Measurements from ENCODE around the gene CFAP57. TPM values are rescaled to one million over a fixed set of nuclear protein-coding genes. Genes with fewer than 3 reads are reported as not detected.
A peak's percentile ranks its signal among the peaks of the same experiment; 100 is the strongest.

The CFAP57 gene
- total and polyA plus RNA-seq, 9 donors: 0.13 to 13.2 (median 0.71) TPM

DNA sequence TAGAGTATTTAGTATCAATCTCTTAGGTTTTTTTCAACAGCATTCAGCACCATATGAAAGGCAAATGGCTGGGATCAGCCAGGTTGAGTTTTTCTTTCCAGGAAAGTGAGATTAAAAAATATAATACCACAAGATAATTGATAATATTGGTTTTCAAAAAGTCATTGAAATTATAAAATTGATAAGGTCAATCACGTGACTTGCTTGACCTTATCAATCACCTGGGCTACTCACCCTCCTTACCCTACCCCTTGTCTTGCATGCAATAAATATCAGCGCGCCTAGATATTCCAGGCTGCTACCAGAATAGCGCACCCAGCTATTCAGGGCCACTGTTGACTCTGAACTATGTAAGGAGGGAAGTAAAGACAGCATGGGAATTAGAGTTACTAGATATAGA lies 31.5 kb upstream of the CFAP57 start:
- TF ChIP-seq EP300 (IDR thresholded peaks at IDR 0.05) (no peak), POLR2A (IDR thresholded peaks at IDR 0.05) (no peak)
- TF ChIP-seq, protein P1, sequence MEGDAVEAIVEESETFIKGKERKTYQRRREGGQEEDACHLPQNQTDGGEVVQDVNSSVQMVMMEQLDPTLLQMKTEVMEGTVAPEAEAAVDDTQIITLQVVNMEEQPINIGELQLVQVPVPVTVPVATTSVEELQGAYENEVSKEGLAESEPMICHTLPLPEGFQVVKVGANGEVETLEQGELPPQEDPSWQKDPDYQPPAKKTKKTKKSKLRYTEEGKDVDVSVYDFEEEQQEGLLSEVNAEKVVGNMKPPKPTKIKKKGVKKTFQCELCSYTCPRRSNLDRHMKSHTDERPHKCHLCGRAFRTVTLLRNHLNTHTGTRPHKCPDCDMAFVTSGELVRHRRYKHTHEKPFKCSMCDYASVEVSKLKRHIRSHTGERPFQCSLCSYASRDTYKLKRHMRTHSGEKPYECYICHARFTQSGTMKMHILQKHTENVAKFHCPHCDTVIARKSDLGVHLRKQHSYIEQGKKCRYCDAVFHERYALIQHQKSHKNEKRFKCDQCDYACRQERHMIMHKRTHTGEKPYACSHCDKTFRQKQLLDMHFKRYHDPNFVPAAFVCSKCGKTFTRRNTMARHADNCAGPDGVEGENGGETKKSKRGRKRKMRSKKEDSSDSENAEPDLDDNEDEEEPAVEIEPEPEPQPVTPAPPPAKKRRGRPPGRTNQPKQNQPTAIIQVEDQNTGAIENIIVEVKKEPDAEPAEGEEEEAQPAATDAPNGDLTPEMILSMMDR (IDR thresholded peaks at IDR 0.05): no peak
- intact Hi-C loops (cut with DNase I): no loop called here

DNA sequence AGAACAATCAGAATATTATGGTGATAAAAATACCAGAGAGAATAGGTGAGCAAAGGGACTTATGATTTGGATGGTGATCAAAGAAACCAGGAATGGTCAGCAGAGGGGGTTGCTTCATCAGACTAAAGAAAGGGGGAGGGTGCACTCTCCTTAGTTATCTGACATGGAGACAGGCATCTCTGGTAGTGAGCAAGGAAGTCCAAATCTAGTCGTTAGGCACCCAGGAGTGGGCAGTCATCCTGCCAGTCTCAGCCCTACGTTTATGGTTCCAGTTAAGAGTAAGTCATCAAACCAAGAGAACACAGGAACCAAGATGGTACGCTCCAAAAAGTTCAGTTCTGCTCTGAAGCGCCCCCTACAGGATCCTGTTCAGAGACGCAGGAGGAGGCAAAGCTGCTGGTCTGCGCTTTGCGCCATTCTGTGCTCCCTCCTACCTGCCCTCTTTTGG lies 28.7 kb upstream of the CFAP57 start:
- TF ChIP-seq POLR2A (IDR thresholded peaks at IDR 0.05) (no peak), EP300 (IDR thresholded peaks at IDR 0.05) (no peak)
- TF ChIP-seq, protein P1 (IDR thresholded peaks at IDR 0.05): no peak
- no peak overlapping the region for H3K4me3 ChIP-seq
- H3K27me3 ChIP-seq: no peaks in the 10 kb centered on the region
- no peaks in the 10 kb centered on the region for H3K9me3 ChIP-seq
- DNase-seq: no peak
- no peak overlapping the region for H3K27ac ChIP-seq
- intact Hi-C loops (cut with DNase I): no loop called here
- no peaks in the 10 kb centered on the region for H3K36me3 ChIP-seq
- peaks cover 5% of the 10 kb centered on the region for H3K4me1 ChIP-seq (ENCODE audit: insufficient read depth)
- 23 to 30% (median 26%) methylated on average over 7 of the region's 7 CpGs for WGBS, 3 donors

More for the DNA sequence above, 31.5 kb upstream of the CFAP57 start:
- H3K4me3 ChIP-seq: no peak overlapping the region
- no peak for DNase-seq
- H3K27me3 ChIP-seq: no peaks in the 10 kb centered on the region
- H3K36me3 ChIP-seq: no peaks in the 10 kb centered on the region
- H3K4me1 ChIP-seq (ENCODE audit: insufficient read depth): no peaks in the 10 kb centered on the region
- WGBS, 3 donors: 91 to 94% (median 93%) methylated on average over 4 of the region's 4 CpGs
- H3K9me3 ChIP-seq: no peaks in the 10 kb centered on the region
- no peak overlapping the region for H3K27ac ChIP-seq

DNA sequence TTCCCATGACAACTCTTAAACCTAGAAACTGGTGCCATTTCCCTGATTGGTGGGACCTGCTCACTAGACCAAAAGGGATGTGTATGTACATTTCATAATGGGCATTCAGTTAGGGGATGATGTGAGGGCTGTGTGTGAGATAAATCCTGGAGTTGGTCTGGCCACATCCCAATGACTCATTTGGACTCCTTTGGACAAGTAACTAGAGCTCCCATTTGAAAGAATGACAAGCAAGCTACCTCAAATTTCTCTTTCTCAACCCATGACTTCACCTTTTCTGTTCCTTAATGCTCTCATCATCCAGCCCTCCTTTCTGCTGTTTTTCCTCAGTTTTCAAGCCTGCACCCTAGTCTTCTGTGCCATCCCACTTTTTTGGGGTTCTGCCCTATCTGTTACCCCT lies 27.9 kb upstream of the CFAP57 start:
- no peak for TF ChIP-seq POLR2A (IDR thresholded peaks at IDR 0.05)
- TF ChIP-seq EP300 (IDR thresholded peaks at IDR 0.05): no peak
- TF ChIP-seq, protein P1 (IDR thresholded peaks at IDR 0.05): no peak
- H3K27ac ChIP-seq: no peak overlapping the region
- DNase-seq: no peak
- no peak overlapping the region for H3K4me3 ChIP-seq
- no peaks in the 10 kb centered on the region for H3K27me3 ChIP-seq
- no peaks in the 10 kb centered on the region for H3K9me3 ChIP-seq
- peaks cover 6% of the 10 kb centered on the region for H3K4me1 ChIP-seq (ENCODE audit: insufficient read depth)
- no peaks in the 10 kb centered on the region for H3K36me3 ChIP-seq
- intact Hi-C loops (cut with DNase I): no loop called here

DNA sequence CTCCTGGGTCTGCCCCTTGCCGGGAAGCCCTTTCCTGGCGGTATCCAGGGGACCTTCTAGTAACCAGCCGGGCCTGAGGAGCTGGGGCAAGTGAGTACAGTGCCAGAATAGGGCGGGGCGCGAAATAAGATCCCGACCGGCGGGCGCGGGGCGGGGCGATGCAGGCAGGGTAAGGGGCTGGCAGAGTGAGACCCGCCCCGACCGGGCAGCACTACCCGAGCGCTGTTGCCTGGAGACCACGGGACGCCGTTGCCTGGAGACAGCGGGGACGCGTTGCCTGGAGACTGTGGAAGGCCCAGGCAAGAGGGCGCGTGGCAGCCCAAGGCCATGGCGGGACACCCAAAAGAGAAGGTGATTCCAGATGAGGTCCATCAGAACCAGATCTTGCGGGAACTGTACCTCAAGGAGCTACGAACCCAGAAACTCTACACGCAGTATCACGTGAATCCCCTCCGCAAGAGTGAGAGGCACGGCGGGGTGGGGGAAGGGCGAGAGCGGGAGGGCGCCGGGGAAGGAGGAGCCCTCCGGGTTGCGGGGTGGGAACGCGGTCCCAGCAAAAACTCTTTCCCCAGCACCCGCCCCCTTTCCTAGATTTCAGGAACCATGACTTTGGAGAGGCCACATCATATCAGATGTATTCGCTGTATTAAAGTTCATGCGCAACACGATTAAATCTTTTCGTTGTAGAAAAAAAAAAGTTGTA lies 24.4 kb upstream of the CFAP57 start:
- Histone ChIP-seq H3K4me1 (ENCODE audit: insufficient read depth) (peaks cover 6% of the 10 kb centered on the region), H3K36me3 (no peaks in the 10 kb centered on the region), H3K4me3 (peak overlapping the region; percentile 34), H3K27ac (no peak overlapping the region), H3K27me3 (no peaks in the 10 kb centered on the region), H3K9me3 (no peaks in the 10 kb centered on the region)
- intact Hi-C loops (cut with DNase I): no loop called here
- DNase-seq: peak; percentile 71 to 87 (median 82)
- TF ChIP-seq EP300 (IDR thresholded peaks at IDR 0.05) (no peak), POLR2A (IDR thresholded peaks at IDR 0.05) (no peak)
- TF ChIP-seq, protein P1 (IDR thresholded peaks at IDR 0.05): no peak
- WGBS, 3 donors: 1 to 2% (median 2%) methylated on average over 47 of the region's 47 CpGs

All from ovary (tissue), 9 donors.